Progenitor cell of endocrine pancreas (in vitro differentiated cells): ENCODE data around the gene ORAI2. TPM values are rescaled to one million over a fixed set of nuclear protein-coding genes. Genes with fewer than 3 reads are reported as not detected.

Experiments
- DNase-seq: peaks from one replicate; pipeline ENCODE4 v3.0.0; 2021; ENCODE audit warnings: low spot score; ENCODE audit not compliant: unreplicated experiment
- H3K27ac Mint-ChIP-seq: 2 replicates; pipeline ENCODE4 v1.8.0; 2021; ENCODE audit warnings: mild to moderate bottlenecking, moderate library complexity, mixed read lengths
- H3K27me3 Mint-ChIP-seq: 2 replicates; pipeline ENCODE4 v1.8.0; 2021; ENCODE audit warnings: mixed read lengths
- H3K36me3 Mint-ChIP-seq: 2 replicates; pipeline ENCODE4 v1.8.0; 2022; ENCODE audit warnings: mixed read lengths; ENCODE audit not compliant: insufficient read depth
- H3K4me1 Mint-ChIP-seq: 2 replicates; pipeline ENCODE4 v1.8.0; 2021; ENCODE audit warnings: low read depth, mixed read lengths
- H3K4me3 Mint-ChIP-seq: 2 replicates; pipeline ENCODE4 v1.8.0; 2021; ENCODE audit warnings: low read depth, mild to moderate bottlenecking, moderate library complexity, mixed read lengths
- H3K9me3 Mint-ChIP-seq: 2 replicates; pipeline ENCODE4 v1.8.0; 2021; ENCODE audit warnings: low read depth, mixed read lengths
- total RNA-seq: library from RNA; stranded (reverse); gene quantifications from 2 replicates; pipeline ENCODE4 v1.2.1, GENCODE V29; 2021
- TF ChIP-seq, protein P1 (sequence below): fragments of 200-600 bp; sonication (generic); IDR thresholded peaks from one replicate; pipeline ENCODE4 v1.5.0; 2021; ENCODE audit warnings: antibody characterized with exemption, mild to moderate bottlenecking; ENCODE audit not compliant: unreplicated experiment

The ORAI2 gene
- total RNA-seq, 1 donor from 2014 or later: 41.8 TPM

DNA sequence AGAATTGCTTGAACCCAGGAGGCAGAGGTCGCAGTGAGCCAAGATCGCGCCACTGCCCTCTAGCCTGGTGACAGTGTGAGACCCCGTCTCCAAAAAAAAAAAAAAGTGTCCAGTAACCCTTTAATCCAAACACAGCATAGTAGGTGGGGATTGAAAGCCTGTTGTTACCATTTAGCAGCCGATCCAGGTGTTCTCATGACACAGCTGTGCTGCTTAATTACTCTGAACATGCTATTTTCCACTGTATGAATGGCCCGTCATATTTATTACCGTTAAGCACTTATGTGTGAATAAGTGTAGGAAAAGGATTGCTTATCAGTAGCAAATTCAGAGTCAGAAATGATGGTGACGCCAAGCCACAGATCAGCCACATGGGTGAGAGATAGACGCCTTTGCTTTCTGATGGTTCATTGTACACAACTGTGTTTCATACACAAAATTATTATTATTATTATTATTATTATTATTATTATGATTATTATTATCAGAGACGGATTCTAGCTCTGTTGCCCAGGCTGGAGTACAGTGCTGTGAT is 11.6 kb upstream of the ORAI2 start:
- no peaks in the 10 kb centered on the region for H3K9me3 Mint-ChIP-seq
- H3K27me3 Mint-ChIP-seq: no peaks in the 10 kb centered on the region
- H3K4me3 Mint-ChIP-seq: no peak overlapping the region
- H3K4me1 Mint-ChIP-seq: no peaks in the 10 kb centered on the region
- DNase-seq: no peak
- TF ChIP-seq, protein P1, sequence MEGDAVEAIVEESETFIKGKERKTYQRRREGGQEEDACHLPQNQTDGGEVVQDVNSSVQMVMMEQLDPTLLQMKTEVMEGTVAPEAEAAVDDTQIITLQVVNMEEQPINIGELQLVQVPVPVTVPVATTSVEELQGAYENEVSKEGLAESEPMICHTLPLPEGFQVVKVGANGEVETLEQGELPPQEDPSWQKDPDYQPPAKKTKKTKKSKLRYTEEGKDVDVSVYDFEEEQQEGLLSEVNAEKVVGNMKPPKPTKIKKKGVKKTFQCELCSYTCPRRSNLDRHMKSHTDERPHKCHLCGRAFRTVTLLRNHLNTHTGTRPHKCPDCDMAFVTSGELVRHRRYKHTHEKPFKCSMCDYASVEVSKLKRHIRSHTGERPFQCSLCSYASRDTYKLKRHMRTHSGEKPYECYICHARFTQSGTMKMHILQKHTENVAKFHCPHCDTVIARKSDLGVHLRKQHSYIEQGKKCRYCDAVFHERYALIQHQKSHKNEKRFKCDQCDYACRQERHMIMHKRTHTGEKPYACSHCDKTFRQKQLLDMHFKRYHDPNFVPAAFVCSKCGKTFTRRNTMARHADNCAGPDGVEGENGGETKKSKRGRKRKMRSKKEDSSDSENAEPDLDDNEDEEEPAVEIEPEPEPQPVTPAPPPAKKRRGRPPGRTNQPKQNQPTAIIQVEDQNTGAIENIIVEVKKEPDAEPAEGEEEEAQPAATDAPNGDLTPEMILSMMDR: no peak
- H3K27ac Mint-ChIP-seq: no peak overlapping the region
- peaks cover 29% of the 10 kb centered on the region for H3K36me3 Mint-ChIP-seq

GRCh38 chr7:102424129-102424551 is 9.2 kb upstream of the ORAI2 start:
- Mint-ChIP-seq H3K27me3 (no peaks in the 10 kb centered on the region), H3K4me3 (no peak overlapping the region), H3K27ac (peak overlapping the region; percentile 69), H3K4me1 (no peaks in the 10 kb centered on the region), H3K9me3 (no peaks in the 10 kb centered on the region), H3K36me3 (peaks cover 20% of the 10 kb centered on the region)
- DNase-seq: no peak
- TF ChIP-seq, protein P1: no peak

- Mint-ChIP-seq H3K36me3 (peaks cover 17% of the 10 kb centered on the region), H3K9me3 (no peaks in the 10 kb centered on the region), H3K27ac (peak overlapping the region; percentile 69), H3K4me3 (no peak overlapping the region), H3K4me1 (no peaks in the 10 kb centered on the region), H3K27me3 (no peaks in the 10 kb centered on the region)
- no peak for DNase-seq
- TF ChIP-seq, protein P1: no peak
These were observed 8.6 kb upstream of the ORAI2 start for GRCh38 chr7:102424787-102425218.

DNA sequence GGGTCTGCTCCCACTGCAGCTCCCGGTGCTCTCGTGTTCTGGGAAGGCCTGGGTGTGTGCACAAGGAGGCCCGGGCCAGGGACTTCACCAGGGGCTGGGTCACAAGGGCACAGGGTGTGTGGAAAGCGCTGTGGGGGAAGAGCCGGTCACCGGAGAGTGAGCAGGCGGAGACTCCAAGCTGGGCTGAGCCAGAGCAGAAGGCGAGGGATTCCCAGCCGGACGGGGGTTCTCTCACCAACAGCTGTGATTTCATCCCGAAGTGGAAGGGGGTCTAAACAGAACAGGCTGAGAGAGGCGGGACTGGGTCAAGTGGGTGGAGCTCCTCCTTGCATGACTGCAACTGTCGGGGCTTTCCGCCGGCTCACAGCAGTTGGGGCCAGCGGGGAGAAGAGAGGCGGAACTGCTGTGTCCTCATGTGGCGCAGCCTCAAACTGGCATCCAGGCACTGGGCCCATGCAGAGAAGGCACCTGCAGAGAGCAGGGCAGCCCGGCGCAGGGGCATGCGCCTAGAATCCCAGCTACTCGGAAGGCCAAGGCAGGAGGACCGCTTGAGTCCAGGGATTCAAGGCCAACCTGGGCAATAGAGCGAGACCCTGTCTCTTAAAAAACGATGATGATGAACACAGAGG is 7.6 kb upstream of the ORAI2 start:
- no peak for DNase-seq
- H3K4me3 Mint-ChIP-seq: no peak overlapping the region
- H3K27me3 Mint-ChIP-seq: no peaks in the 10 kb centered on the region
- H3K9me3 Mint-ChIP-seq: no peaks in the 10 kb centered on the region
- peaks cover 14% of the 10 kb centered on the region for H3K36me3 Mint-ChIP-seq
- no peaks in the 10 kb centered on the region for H3K4me1 Mint-ChIP-seq
- TF ChIP-seq, protein P1: no peak
- H3K27ac Mint-ChIP-seq: peak overlapping the region; percentile 41

- no peak overlapping the region for H3K27ac Mint-ChIP-seq
- H3K27me3 Mint-ChIP-seq: no peaks in the 10 kb centered on the region
- peaks cover 11% of the 10 kb centered on the region for H3K36me3 Mint-ChIP-seq
- H3K4me3 Mint-ChIP-seq: no peak overlapping the region
- no peaks in the 10 kb centered on the region for H3K9me3 Mint-ChIP-seq
- no peaks in the 10 kb centered on the region for H3K4me1 Mint-ChIP-seq
- no peak for DNase-seq
- TF ChIP-seq, protein P1: no peak
These were observed 6.9 kb upstream of the ORAI2 start for GRCh38 chr7:102426268-102427018.
